Measurements from ENCODE around the gene KCNAB1. TPM values are rescaled to one million over a fixed set of nuclear protein-coding genes. Genes with fewer than 3 reads are reported as not detected.

Gene KCNAB1
- total RNA-seq, 1 experiment from 2014 or later: not detected

DNA sequence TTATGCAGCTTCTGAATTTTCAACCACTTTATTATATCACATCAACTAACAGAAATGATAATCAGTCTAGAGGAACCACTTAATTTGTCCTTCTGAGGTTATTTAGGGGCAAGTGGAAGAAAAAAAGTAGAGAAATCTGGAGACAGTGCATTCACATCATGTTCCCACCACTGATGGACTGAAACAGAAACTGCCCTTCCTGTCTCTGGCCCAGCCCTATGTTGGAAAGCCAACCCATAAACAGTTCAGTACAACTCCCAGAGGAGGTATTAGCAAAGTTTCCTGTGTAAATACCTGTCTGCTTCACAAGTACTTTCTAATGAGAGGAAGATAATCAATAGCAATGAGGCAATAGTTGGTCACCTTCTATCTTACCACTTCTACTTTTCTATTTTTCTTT lies 228.7 kb downstream of the KCNAB1 start:
- no peak for DNase-seq
- TF ChIP-seq EZH2phosphoT487 (IDR thresholded peaks at IDR 0.05; ENCODE audit: borderline replicate concordance, low read length) (no peak), EZH2 (IDR thresholded peaks at IDR 0.05; ENCODE audit: low read length, unreplicated experiment) (no peak)
- TF ChIP-seq, protein P1, sequence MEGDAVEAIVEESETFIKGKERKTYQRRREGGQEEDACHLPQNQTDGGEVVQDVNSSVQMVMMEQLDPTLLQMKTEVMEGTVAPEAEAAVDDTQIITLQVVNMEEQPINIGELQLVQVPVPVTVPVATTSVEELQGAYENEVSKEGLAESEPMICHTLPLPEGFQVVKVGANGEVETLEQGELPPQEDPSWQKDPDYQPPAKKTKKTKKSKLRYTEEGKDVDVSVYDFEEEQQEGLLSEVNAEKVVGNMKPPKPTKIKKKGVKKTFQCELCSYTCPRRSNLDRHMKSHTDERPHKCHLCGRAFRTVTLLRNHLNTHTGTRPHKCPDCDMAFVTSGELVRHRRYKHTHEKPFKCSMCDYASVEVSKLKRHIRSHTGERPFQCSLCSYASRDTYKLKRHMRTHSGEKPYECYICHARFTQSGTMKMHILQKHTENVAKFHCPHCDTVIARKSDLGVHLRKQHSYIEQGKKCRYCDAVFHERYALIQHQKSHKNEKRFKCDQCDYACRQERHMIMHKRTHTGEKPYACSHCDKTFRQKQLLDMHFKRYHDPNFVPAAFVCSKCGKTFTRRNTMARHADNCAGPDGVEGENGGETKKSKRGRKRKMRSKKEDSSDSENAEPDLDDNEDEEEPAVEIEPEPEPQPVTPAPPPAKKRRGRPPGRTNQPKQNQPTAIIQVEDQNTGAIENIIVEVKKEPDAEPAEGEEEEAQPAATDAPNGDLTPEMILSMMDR (conservative IDR thresholded peaks at IDR 0.05; ENCODE audit: low read depth, low read length): no peak
- H3K79me2 ChIP-seq (ENCODE audit: low read length): no peaks in the 10 kb centered on the region
- no peak for ATAC-seq
- no TSS peak for BruUV-seq (replicated peaks)
- H3K4me2 ChIP-seq (ENCODE audit: low read length): no peak overlapping the region
- H2AFZ ChIP-seq (ENCODE audit: low read length): no peak overlapping the region
- H3K4me1 ChIP-seq (ENCODE audit: insufficient read depth, low read length): no peaks in the 10 kb centered on the region
- no peaks in the 10 kb centered on the region for H3K9me3 ChIP-seq (ENCODE audit: low read length)
- POLR2A ChIA-PET (ENCODE audit: unreplicated experiment): no interaction called here
- no peak overlapping the region for H3K9ac ChIP-seq (ENCODE audit: low read length)
- no peaks in the 10 kb centered on the region for H4K20me1 ChIP-seq (ENCODE audit: low read length)
- CTCF ChIA-PET: no interaction called here
- H3F3A ChIP-seq (ENCODE audit: low read length, unreplicated experiment): no peaks in the 10 kb centered on the region
- H3K27me3 ChIP-seq (ENCODE audit: low read length): peaks cover 45% of the 10 kb centered on the region
- H3K4me3 ChIP-seq (ENCODE audit: low read length): no peak overlapping the region
- H3K9me2 ChIP-seq (replicated peaks; ENCODE audit: low read length): no peaks in the 10 kb centered on the region
- intact Hi-C loops (cut with micrococcal nuclease): no loop called here
- no peaks in the 10 kb centered on the region for H3K36me3 ChIP-seq (ENCODE audit: low read depth, low read length)
- no peak overlapping the region for H3K27ac ChIP-seq (ENCODE audit: low read length)

DNA sequence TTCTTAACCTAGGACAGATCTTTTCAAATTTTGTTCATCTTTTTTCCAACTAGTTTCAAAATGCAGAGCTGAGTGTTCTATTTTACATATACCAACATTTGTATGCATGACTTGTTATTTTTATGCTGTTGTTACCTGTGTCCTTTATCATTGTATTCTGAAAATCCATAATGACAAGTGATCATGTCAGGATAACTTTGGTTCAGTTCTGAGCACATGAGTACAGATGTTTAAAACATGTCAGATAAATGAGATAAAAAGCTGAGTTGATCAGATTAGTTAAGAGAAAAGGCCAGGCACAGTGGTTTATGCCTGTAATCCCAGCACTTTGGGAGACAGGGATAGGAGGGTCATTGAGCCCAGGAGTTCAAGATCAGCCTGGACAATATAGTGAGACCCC lies 229.6 kb downstream of the KCNAB1 start:
- Histone ChIP-seq H3K9ac (ENCODE audit: low read length) (no peak overlapping the region), H3K9me2 (replicated peaks; ENCODE audit: low read length) (no peaks in the 10 kb centered on the region), H3K9me3 (ENCODE audit: low read length) (no peaks in the 10 kb centered on the region), H3K27ac (ENCODE audit: low read length) (no peak overlapping the region), H3K36me3 (ENCODE audit: low read depth, low read length) (no peaks in the 10 kb centered on the region), H3F3A (ENCODE audit: low read length, unreplicated experiment) (no peaks in the 10 kb centered on the region), H3K4me3 (ENCODE audit: low read length) (no peak overlapping the region), H3K27me3 (ENCODE audit: low read length) (peaks cover 38% of the 10 kb centered on the region), H4K20me1 (ENCODE audit: low read length) (no peaks in the 10 kb centered on the region), H3K4me2 (ENCODE audit: low read length) (no peak overlapping the region), H2AFZ (ENCODE audit: low read length) (no peak overlapping the region), H3K79me2 (ENCODE audit: low read length) (no peaks in the 10 kb centered on the region), H3K4me1 (ENCODE audit: insufficient read depth, low read length) (no peaks in the 10 kb centered on the region)
- no TSS peak for BruUV-seq (replicated peaks)
- ChIA-PET CTCF (no interaction called here), POLR2A (ENCODE audit: unreplicated experiment) (no interaction called here)
- no peak for ATAC-seq
- no peak for DNase-seq
- TF ChIP-seq EZH2 (IDR thresholded peaks at IDR 0.05; ENCODE audit: low read length, unreplicated experiment) (no peak), EZH2phosphoT487 (IDR thresholded peaks at IDR 0.05; ENCODE audit: borderline replicate concordance, low read length) (no peak)
- TF ChIP-seq, protein P1 (conservative IDR thresholded peaks at IDR 0.05; ENCODE audit: low read depth, low read length): no peak
- intact Hi-C loops (cut with micrococcal nuclease): no loop called here

DNA sequence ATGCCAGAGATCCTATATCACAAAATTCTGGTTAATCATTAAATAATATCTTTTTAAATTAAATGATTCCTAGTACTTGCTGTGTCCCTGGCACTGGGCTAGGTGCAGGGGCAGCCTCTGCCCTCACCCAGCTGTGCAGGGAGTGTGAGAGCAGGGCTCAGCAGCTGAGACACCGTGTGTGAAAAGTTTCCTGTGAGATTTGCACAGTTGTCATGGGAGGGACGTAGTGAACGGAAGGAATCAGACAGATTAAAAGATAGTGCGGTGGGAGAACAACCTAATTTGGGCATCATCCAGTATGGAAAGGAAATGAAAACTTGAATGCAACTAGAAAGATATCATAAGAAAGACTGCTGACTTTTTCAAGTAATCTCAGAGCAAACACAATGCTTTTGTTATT lies 230.4 kb downstream of the KCNAB1 start:
- intact Hi-C loops (cut with micrococcal nuclease): no loop called here
- no peaks in the 10 kb centered on the region for H3F3A ChIP-seq (ENCODE audit: low read length, unreplicated experiment)
- POLR2A ChIA-PET (ENCODE audit: unreplicated experiment): no interaction called here

More for the DNA sequence above, 230.4 kb downstream of the KCNAB1 start:
- Histone ChIP-seq H3K79me2 (ENCODE audit: low read length) (no peaks in the 10 kb centered on the region), H3K27ac (ENCODE audit: low read length) (no peak overlapping the region), H2AFZ (ENCODE audit: low read length) (no peak overlapping the region), H3K9ac (ENCODE audit: low read length) (no peak overlapping the region), H3K4me2 (ENCODE audit: low read length) (no peak overlapping the region), H3K4me1 (ENCODE audit: insufficient read depth, low read length) (no peaks in the 10 kb centered on the region), H3K4me3 (ENCODE audit: low read length) (no peak overlapping the region), H3K9me3 (ENCODE audit: low read length) (no peaks in the 10 kb centered on the region), H3K36me3 (ENCODE audit: low read depth, low read length) (no peaks in the 10 kb centered on the region), H3K9me2 (replicated peaks; ENCODE audit: low read length) (no peaks in the 10 kb centered on the region), H3K27me3 (ENCODE audit: low read length) (peaks cover 30% of the 10 kb centered on the region; the same call in 1 of the 2 replicates), H4K20me1 (ENCODE audit: low read length) (no peaks in the 10 kb centered on the region)
- TF ChIP-seq, protein P1 (conservative IDR thresholded peaks at IDR 0.05; ENCODE audit: low read depth, low read length): no peak
- TF ChIP-seq EZH2phosphoT487 (IDR thresholded peaks at IDR 0.05; ENCODE audit: borderline replicate concordance, low read length): no peak
- TF ChIP-seq EZH2 (IDR thresholded peaks at IDR 0.05; ENCODE audit: low read length, unreplicated experiment): no peak
- no TSS peak for BruUV-seq (replicated peaks)
- CTCF ChIA-PET: no interaction called here
- DNase-seq (no peak), ATAC-seq (no peak)

All from PC-3 (cell line).